Loucy (cell line): ENCODE data around the gene PPP2R5C.

ENCODE experiments used
- EZH2phosphoT487 ChIP-seq: fragments of 200-600 bp; IDR thresholded peaks from 2 replicates; pipeline ENCODE4 v1.6.1; 2018; ENCODE audit warnings: antibody characterized with exemption, mild to moderate bottlenecking, moderate library complexity, borderline replicate concordance
- TF ChIP-seq, protein P1 (sequence below): fragments of 200-600 bp; sonication (generic); conservative IDR thresholded peaks from 2 replicates; pipeline ENCODE4 v1.5.1; 2014; ENCODE audit warnings: mild to moderate bottlenecking, antibody characterized with exemption, low read length

- TF ChIP-seq, protein P1, sequence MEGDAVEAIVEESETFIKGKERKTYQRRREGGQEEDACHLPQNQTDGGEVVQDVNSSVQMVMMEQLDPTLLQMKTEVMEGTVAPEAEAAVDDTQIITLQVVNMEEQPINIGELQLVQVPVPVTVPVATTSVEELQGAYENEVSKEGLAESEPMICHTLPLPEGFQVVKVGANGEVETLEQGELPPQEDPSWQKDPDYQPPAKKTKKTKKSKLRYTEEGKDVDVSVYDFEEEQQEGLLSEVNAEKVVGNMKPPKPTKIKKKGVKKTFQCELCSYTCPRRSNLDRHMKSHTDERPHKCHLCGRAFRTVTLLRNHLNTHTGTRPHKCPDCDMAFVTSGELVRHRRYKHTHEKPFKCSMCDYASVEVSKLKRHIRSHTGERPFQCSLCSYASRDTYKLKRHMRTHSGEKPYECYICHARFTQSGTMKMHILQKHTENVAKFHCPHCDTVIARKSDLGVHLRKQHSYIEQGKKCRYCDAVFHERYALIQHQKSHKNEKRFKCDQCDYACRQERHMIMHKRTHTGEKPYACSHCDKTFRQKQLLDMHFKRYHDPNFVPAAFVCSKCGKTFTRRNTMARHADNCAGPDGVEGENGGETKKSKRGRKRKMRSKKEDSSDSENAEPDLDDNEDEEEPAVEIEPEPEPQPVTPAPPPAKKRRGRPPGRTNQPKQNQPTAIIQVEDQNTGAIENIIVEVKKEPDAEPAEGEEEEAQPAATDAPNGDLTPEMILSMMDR, result no peak
- no peak for TF ChIP-seq EZH2phosphoT487
Measured at GRCh38 chr14:101740981-101741380, 20.5 kb upstream of the PPP2R5C start.
